NCI-H82 treated with DMSO at 0.1 percent for 48 hours (cell line): ENCODE results near the gene UBE2G1.

Experiments
- DNase-seq: peaks from one replicate; lab custom pipeline; 2025; ENCODE audit not compliant: unreplicated experiment; lab: John Stamatoyannopoulos, UW

The UBE2G1 gene

DNA sequence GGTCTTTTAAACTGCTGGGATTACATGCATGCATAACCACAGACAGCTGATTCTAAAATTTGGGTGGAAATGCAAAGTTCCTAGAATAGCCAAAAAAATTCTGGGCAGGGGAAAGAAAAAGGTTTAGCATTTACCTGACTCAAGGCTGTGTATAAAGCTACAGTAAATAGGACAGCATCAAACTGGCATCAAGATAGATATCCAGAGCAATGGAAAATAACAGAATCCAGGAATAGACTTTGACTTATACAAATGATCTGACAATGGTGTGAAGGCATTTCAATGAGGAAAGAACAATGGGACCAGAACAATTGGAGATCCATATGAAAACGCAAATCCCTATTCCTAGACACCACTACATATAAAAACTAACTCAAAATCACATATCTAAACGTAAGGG lies 115.6 kb downstream of the UBE2G1 start:
- DNase-seq, result no peak

DNA sequence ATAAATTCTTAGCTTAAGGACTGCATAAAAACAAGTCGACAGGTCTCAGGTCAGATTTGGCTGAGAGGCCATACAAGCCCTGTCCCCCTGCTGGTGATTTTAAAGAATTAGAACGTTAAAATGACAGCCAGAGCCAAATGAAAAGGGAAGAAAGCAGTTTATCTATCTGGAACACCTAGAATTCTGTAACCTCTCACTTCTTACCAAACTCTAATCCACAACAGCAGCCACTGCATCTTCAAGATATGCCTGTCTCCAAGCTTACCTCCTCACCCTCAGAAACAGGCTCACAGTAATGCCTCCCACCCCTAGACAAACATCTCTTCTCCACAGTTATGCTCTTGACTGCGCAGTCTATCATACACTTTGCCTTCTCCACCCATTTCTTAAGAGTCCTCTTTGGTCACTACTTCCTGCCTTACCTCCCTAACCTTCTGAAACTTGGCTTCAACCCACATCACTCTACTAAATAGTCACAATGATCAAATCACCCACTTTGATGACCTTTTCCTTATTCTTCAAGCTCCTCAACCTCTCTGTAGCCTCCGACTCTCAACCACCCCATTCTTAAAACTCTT lies 116.9 kb downstream of the UBE2G1 start:
- peak; percentile 35 for DNase-seq

DNA sequence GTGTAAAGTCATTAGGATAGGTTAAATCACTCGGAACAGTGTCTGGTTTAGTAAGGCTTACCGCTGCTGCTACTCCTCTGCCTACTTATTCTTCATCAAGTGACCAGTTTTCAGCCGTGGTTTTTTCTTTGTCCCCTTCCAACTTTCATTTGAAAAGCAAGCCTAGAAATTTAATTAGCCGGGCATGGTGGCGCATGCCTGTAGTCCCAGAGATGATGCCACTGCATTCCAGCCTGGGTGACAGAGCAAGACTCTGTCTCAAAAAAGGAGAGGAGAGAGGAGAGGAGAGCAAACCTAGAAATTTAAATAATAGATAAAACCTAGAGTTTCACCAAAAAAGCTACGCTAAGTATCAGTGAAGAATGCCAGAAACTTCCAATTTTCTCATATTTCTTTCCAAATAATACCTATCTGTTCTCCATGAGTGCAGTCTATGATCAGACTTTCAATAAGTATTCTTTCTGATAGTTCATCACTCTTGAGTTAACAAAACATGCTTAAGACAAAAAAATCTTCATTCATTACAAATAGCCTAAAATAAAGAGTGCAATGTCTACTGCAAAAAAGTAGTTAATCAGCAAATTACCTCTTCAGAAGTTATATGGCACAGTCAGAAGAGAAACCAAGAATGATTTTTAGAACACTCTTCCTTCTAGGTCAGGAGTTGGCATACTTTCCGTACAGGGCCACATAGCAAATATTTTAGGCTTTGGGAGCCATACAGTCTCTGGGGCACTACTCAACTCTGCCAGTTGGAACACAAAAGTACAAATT lies 117.8 kb downstream of the UBE2G1 start:
- DNase-seq, result no peak

DNA sequence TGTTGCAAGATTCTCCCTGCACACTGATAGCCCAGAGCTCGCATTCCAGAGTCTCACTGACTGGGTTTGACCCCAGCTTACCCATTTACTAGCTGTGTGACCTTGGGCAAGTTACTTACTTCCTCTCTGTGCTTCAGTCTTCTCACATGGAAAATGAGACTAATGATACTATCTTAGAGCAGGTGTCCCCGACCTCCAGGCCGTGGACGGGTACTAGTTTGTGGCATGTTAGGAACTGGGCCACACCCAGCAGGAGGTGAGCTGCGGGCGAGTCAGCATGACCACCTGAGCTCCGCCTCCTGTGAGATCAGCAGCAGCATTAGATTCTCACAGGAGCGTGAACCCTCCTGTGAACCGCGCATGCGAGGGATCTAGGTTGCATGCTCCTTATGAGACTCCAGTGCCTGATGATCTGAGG lies 118.5 kb downstream of the UBE2G1 start:
- DNase-seq, result no peak

DNA sequence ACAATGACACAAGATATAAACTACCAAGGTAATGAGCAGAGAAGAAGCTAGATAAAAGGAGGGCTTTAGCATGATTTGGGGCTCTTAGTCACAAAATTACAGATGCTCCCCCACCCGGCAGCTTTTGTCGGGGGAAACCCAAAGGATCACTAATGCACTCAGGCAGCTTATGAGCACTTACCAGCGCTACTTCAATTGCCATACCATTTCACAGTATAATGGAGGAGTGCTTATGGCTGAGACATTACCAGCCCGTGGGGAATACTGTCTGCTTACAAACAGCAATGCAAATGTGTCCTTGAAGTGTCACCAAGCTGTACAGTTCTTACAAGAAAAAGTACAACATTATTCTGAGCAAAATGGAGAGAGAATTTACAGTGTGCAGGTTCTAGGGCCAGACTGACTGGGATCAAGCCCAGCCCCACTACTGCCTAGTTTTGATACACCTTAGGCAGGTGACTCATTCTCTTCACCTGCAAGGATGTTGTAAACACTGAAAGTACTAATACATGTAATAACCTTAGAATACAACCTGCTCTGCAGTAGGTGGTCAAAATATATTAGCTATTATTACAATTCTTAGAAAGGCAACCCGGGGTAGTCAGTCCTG lies 119.0 kb downstream of the UBE2G1 start:
- no peak for DNase-seq

DNA sequence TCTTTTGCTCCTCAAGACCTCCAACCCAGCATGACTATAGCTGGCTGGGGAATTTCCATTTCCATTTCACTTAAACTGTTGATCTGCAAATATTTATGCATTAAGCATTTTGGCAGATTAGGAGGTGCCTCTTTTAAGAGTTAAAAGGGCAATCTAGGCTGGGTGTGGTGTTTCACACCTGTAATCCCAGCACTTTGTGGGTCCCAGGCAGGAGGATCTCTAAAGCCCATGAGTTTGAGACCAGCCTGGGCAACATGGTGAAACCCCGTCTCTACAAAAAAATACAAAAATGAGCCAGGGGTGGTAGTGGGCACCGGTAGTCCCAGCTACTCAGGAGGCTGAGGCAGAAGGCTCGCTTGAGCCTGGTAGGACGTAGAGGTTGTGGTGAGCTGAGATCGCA lies 119.8 kb downstream of the UBE2G1 start:
- no peak for DNase-seq

DNA sequence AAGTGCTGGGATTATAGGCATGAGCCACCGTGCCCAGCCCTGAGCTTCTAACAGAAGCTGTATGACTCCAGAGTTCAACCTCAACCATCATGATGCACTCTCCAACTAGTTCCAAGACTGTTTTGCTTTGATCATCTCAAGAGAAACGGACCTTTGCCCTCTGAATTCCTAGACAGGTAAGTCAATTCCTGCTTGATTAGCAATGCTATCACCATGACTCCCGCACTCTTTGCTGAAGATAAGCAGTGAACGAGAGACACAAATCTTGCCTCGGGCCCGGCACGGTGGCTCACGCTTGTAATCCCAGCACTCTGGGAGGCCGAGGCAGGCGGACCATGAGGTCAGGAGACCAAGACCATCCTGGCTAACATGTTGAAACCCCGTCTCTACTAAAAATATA lies 124.9 kb downstream of the UBE2G1 start:
- no peak for DNase-seq

DNA sequence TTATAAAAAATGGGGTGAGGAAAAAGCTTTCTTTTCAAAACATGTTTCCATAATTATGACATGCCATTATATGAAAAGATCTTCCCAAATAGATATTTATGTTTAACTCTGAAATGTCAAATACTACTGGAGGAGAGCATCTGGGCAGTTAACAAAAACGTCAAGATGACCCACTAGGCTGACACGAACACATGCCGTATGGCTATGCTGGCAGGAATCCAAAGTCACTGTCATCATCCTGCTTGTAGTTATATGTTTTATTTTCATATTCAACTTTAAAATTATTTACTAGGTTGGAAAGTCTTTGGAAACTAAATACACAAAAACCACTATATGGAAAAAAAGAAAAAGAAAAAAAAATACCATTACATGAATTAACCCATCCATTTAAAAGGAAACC lies 130.0 kb downstream of the UBE2G1 start:
- DNase-seq, result no peak

DNA sequence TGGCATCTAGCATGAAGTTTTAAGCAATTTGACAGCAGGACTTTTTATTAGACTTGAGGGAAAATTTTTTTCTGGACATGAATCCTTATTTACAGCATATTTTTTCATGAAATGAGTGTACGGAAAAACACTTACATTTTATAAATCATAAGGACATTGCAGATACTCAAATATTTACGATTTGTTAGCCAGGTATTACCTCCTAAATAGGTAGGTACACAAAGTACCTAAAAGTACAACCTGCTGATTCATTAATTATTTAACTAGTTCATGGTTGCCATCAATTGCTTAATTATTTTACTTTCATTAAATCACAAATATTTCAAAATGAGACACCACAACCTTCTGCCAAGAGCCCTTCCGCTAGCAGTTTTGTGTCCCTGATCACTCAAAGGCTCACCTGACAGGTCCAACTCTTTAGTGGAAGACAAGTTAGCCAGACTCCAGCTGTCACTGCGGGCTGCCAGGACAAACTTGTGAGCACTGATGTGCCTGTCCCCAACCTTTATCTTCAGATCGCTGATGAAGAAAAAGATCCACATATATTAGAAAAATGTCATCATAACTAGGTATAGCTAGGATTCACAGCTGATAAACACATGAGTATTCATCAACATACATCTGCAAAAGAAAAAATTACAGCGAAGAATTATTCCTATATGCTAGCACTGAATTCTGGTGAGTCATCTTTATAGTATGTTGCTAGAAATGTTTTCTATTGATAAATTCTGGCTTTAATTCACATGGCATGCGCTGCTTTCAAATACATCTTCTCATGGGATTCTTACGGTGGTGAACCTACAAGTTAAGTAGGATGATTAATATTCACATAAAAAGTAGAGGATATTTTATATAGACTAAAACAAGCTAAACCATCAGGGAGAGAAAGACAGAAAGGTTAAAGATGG lies 130.8 kb downstream of the UBE2G1 start:
- no peak for DNase-seq

DNA sequence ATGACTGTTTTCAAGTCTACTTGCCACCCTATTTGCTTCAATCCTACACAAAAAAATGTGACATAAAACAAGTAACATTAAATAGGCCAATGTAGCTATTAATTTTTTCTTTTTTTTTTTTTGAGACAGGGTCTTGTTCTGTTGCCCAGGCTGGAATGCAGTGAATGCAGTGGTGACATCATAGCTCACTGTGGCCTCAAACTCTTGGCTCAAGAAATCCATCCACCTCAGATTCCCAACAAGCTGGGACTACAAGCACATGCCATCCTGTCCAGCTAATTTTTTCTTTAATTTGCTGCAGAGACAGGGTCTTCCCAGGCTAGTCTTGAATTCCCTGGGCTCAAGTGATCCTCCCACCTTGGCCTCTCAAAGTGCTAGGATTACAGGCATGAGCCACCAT lies 132.1 kb downstream of the UBE2G1 start:
- DNase-seq, result no peak

DNA sequence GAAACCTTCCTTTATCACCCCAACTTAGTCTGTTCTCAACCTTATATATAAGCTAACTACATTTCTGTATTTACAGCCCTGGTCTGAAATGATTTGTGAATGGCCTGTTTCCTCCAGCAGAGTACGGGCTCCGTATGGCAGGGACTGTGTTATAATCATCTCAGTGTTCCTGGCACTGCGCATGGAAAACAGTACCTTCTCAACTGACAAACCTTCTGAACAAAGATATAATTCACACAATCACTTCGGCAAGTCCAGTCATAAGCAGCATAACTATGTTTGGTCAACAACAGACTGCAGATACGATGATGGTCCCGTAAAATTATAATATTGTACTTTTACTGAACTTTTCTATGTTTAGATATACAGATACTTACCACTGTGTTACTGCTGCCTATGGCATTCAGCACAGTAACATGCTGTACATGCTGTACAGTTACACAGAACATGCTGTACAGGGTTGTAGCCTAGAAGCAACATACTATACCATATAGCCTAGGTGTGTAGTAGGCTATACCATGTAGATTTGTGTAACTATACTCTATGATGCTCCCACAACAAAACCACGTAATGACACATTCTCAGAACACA lies 132.7 kb downstream of the UBE2G1 start:
- no peak for DNase-seq

DNA sequence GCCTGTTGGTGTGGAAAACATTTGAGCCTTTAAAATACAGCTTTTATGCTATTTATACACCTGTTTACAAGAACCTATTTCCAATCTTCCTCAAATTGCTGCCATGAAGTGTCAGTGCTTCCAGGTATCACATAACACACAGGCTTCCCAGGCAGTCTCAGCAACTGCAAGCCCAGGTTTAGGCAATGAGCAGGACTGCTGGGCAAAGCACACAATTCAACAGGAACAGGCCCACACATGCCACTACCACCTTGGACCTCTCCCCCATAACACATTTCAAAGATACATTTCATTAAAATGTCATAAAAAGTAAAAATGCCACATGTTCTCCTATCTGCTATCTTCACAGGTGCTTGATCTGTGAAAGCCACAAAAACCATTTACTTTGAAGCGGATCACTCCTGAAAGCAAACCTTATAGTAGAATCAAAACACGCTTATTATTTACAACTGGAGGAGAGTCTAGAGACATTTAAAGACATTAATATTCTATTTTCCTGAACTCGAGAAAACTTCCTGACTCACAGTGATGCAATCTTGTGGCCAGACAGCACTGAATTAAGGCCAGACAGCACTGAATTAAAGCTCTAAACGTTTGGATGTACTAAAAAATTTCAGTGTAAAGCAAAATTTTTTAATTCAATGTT lies 134.2 kb downstream of the UBE2G1 start:
- DNase-seq, result no peak

DNA sequence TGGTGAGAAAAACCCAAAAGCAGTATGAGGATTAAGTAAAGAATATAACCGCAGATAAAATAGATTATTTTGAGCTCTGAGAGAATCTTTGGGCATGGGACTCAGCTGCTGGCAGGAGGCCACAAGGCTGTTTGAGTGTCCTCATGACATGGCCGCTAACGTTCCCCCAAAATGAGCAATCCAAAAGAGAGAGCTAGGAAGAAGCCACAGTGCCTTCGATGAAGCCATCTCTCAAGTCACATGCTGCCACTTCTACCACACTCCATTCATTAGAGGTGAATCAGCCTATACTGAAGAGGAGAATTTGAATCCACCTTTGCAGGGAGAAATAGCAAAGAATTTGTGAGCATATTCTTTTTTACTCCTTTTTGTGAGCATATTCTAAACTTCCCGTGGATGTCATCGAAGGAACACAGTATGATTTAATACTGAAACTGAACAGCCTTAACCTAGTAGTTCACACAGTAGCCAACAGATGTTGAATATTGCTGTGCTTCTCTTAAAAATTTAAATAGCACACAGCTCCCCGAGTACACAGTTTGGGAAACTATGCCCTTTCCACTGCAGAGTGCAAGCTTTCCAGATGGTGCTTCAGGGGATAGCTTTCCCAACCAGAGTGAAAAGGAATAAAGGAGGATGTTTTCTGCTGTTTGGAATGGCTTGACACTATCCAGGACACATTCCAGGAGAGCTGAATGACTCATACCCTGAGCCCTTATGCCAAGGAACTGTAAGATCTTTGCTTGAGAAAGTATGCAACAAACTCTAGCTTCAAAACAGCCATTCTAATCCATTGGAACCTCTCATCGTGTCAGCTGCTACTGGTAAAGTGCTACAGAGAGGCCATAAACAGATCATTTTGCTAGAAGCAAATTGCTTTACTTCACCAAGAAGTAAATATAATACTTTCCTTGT lies 136.6 kb downstream of the UBE2G1 start:
- DNase-seq, result no peak

DNA sequence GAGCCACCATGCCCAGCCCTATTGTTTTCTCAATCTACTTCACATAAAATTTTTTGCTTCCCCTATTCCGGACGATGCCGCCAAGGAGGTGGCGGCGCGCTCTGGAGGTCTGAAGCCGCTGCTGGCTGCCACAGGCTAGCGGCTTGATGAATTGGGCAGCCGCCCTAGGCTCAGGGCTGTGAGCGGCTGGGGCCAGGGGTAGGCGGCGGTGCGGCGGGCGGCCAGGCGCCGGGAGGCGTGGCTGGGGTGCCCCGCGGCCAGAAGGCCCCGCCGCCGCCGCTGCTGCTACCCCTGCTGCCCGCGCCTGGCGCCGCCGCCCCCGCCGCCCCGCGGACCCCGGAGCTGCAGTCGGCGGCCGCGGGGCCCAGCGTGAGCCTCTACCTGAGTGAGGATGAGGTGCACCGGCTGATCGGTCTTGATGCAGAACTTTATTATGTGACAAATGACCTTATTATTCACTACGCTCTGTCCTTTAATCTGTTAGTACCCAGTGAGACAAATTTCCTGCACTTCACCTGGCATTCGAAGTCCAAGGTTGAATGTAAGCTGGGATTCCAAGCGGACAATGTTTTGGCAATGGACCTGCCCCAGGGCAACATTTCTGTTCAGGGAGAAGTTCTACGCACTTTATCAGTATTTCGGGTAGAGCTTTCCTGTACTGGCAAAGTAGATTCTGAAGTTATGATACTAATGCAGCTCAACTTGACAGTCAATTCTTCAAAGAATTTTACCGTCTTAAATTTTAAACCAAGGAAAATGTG lies 144.4 kb downstream of the UBE2G1 start:
- DNase-seq, result no peak

DNA sequence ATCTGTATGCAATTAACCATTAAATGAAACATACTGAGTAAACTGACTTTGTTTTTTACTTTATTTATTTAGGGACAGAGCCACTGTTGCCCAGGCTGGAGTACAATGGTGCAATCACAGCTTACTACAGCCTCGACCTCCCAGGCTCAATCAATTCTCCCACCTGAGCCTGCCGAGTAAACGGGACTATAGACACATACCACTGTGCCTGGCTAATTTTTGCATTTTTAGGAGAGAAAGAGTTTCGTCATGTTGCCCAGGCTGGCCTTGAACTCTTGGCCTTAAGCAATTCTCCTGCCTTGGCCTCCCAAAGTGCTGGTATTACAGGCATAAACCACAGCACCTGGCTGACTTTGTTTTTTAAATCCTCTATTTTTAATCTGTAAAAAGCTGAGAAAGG lies 145.3 kb downstream of the UBE2G1 start:
- no peak for DNase-seq

DNA sequence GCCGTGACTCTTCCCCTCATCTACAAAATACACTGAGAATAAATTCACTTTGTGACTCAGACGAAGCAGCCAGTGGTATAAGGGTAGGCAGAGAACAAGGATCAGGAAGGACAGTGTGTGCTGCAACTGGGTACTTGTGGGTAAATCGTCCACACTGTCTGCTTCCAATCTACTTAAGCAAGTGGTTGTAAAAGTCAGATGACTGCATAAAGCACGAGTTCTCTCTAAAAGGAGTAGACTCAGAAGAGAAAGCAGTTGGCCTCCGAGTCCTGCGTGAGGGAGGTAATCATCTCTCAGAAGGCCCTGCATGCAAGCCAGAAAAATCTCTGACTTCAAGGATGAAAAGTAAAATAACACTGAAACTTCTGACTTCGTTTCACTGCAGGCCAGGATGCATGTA lies 145.8 kb downstream of the UBE2G1 start:
- DNase-seq, result peak; percentile 40
